Umbilical cord (tissue), 2 donors: ENCODE measurements around the gene WLS. TPM values are rescaled to one million over a fixed set of nuclear protein-coding genes. Genes with fewer than 3 reads are reported as not detected.
"Not testable (repeated sequence)": the region's sequence is repeated elsewhere in the genome, so short reads cannot be mapped to it uniquely, and the experiment has no call there.

Experiments used
- DNase-seq: peaks from one replicate; pipeline ENCODE4 v3.0.0-alpha.2; 2015; ENCODE audit warnings: low spot score
- total RNA-seq: library from RNA; depleted of rRNA; stranded (reverse); fragments of >200 nt; gene quantifications from one replicate; pipeline ENCODE4 v1.2.3, GENCODE V29; 2014; ENCODE audit warnings: low replicate concordance; ENCODE audit not compliant: insufficient read depth

The WLS gene
- 50.6 TPM for total RNA-seq

GRCh38 chr1:68232289-68233148 is at the start of gene WLS:
WLS (minus strand) TSS chr1:68232523; CDS start chr1:68232299, 224 bp downstream.
- peak; percentile 91 for DNase-seq

GRCh38 chr1:68280286-68280685 is 48.0 kb upstream of the WLS start:
- DNase-seq, result no peak

- DNase-seq, result no peak
Observed at GRCh38 chr1:68279846-68280245, 47.5 kb upstream of the WLS start.

- DNase-seq, result no peak
Observed at GRCh38 chr1:68278221-68278620, 45.9 kb upstream of the WLS start.

- no peak for DNase-seq
Observed at GRCh38 chr1:68276448-68276847, 44.1 kb upstream of the WLS start.

- DNase-seq, result no peak
Observed at GRCh38 chr1:68273530-68273929, 41.2 kb upstream of the WLS start.

- no peak for DNase-seq
Observed at GRCh38 chr1:68271596-68271995, 39.3 kb upstream of the WLS start.

- no peak for DNase-seq
Observed at GRCh38 chr1:68270951-68271350, 38.6 kb upstream of the WLS start.

- no peak for DNase-seq
Observed at GRCh38 chr1:68269637-68270430, 37.5 kb upstream of the WLS start.

GRCh38 chr1:68268896-68269483 is 36.7 kb upstream of the WLS start:
- DNase-seq, result no peak

- DNase-seq, result not testable (repeated sequence)
Observed at GRCh38 chr1:68256824-68257223, 24.5 kb upstream of the WLS start.

GRCh38 chr1:68255301-68255700 is 23.0 kb upstream of the WLS start:
- DNase-seq, result no peak

- no peak for DNase-seq
Observed at GRCh38 chr1:68254667-68255226, 22.4 kb upstream of the WLS start.

- DNase-seq, result no peak
Observed at GRCh38 chr1:68237040-68237439, 4.7 kb upstream of the WLS start.

- DNase-seq, result no peak
Observed at GRCh38 chr1:68234094-68234493, 1.8 kb upstream of the WLS start.

- no peak for DNase-seq
Observed at GRCh38 chr1:68233202-68233601, 879 bp upstream of the WLS start.

GRCh38 chr1:68231627-68232288 is 565 bp downstream of the WLS start:
- DNase-seq, result peak; percentile 82

- no peak for DNase-seq
Observed at GRCh38 chr1:68230901-68231626, 1.3 kb downstream of the WLS start.

- no peak for DNase-seq
Observed at GRCh38 chr1:68230484-68230802, 1.9 kb downstream of the WLS start.

GRCh38 chr1:68229650-68230483 is 2.5 kb downstream of the WLS start:
- no peak for DNase-seq
